SU-DHL-6 (cell line): ENCODE measurements around the gene ASGR2.

Experiments
- EZH2phosphoT487 ChIP-seq: fragments of 200-600 bp; sonication (generic), shearing (Covaris generic); conservative IDR thresholded peaks from 2 replicates; pipeline ENCODE4 v1.6.1; 2018; ENCODE audit warnings: mild to moderate bottlenecking, antibody characterized with exemption, low read length, moderate library complexity, mixed read lengths
- TF ChIP-seq, protein P1 (sequence below): fragments of 200-600 bp; sonication (generic); IDR thresholded peaks from one replicate; pipeline ENCODE4 v1.5.1; 2017; ENCODE audit warnings: antibody characterized with exemption, mild to moderate bottlenecking, low read length, moderate library complexity; ENCODE audit not compliant: insufficient read depth, poor library complexity, severe bottlenecking

DNA sequence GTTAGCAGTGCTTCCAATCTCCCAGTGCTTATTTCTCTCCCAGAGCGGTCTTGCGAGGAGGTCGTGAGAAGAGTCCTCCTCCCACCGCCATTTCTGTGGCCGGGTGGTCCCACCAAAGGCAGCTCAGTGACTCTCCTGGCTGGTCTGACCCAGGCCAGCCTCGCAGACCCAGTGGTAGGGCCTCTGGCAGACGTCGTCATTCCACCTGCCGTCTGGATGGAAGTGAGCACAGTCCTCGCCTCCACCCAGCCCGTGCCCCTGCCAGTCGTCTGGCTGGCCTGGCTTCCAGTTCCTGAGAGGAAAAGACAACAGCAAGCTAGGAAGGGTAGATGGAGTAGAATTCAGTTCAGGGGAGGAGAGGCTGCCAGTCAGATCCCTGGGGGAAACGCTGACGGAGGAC lies 39.7 kb downstream of the ASGR2 start:
- TF ChIP-seq, protein P1, sequence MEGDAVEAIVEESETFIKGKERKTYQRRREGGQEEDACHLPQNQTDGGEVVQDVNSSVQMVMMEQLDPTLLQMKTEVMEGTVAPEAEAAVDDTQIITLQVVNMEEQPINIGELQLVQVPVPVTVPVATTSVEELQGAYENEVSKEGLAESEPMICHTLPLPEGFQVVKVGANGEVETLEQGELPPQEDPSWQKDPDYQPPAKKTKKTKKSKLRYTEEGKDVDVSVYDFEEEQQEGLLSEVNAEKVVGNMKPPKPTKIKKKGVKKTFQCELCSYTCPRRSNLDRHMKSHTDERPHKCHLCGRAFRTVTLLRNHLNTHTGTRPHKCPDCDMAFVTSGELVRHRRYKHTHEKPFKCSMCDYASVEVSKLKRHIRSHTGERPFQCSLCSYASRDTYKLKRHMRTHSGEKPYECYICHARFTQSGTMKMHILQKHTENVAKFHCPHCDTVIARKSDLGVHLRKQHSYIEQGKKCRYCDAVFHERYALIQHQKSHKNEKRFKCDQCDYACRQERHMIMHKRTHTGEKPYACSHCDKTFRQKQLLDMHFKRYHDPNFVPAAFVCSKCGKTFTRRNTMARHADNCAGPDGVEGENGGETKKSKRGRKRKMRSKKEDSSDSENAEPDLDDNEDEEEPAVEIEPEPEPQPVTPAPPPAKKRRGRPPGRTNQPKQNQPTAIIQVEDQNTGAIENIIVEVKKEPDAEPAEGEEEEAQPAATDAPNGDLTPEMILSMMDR, result no peak
- TF ChIP-seq EZH2phosphoT487, result no peak
